SJCRH30 (cell line): ENCODE results near the gene HSPBAP1. TPM values are rescaled to one million over a fixed set of nuclear protein-coding genes. Genes with fewer than 3 reads are reported as not detected.
A peak's percentile ranks its signal among the peaks of the same experiment; 100 is the strongest.
"Not testable (repeated sequence)": the region's sequence is repeated elsewhere in the genome, so short reads cannot be mapped to it uniquely, and the experiment has no call there.

Experiments
- DNase-seq, 2 experiments: peaks; one replicate each; pipeline ENCODE4 v3.0.0-alpha.2; 2015 to 2020
- H3K27ac ChIP-seq: fragments of 250-450 bp; sonication (Bioruptor Pico); 2 replicates; pipeline ENCODE4 v1.5.1; 2020; ENCODE audit warnings: mild to moderate bottlenecking, moderate library complexity
- H3K27me3 ChIP-seq: fragments of 250-450 bp; sonication (Bioruptor Pico); 2 replicates; pipeline ENCODE4 v1.5.1; 2020; ENCODE audit warnings: mild to moderate bottlenecking, moderate library complexity
- H3K36me3 ChIP-seq: fragments of 250-450 bp; sonication (Bioruptor Pico); 2 replicates; pipeline ENCODE4 v1.5.1; 2020; ENCODE audit warnings: mild to moderate bottlenecking, moderate library complexity
- H3K4me1 ChIP-seq: fragments of 250-450 bp; sonication (Bioruptor Pico); 2 replicates; pipeline ENCODE4 v1.5.1; 2020; ENCODE audit warnings: mild to moderate bottlenecking, moderate library complexity
- H3K4me3 ChIP-seq: fragments of 250-450 bp; sonication (Bioruptor Pico); 2 replicates; pipeline ENCODE4 v1.5.1; 2020; ENCODE audit warnings: mild to moderate bottlenecking, moderate library complexity
- H3K9me3 ChIP-seq: fragments of 250-450 bp; sonication (Bioruptor Pico); replicated peaks from 2 replicates; pipeline ENCODE4 v1.5.1; 2020; ENCODE audit warnings: mild to moderate bottlenecking, moderate library complexity
- total RNA-seq: library from RNA; depleted of rRNA; stranded (reverse); fragments of >200 nt; shearing (Covaris generic); gene quantifications from 2 replicates; pipeline ENCODE4 v1.2.3, GENCODE V29; 2014

The HSPBAP1 gene
- total RNA-seq, 1 experiment from 2014 or later = 14.2 TPM

DNA sequence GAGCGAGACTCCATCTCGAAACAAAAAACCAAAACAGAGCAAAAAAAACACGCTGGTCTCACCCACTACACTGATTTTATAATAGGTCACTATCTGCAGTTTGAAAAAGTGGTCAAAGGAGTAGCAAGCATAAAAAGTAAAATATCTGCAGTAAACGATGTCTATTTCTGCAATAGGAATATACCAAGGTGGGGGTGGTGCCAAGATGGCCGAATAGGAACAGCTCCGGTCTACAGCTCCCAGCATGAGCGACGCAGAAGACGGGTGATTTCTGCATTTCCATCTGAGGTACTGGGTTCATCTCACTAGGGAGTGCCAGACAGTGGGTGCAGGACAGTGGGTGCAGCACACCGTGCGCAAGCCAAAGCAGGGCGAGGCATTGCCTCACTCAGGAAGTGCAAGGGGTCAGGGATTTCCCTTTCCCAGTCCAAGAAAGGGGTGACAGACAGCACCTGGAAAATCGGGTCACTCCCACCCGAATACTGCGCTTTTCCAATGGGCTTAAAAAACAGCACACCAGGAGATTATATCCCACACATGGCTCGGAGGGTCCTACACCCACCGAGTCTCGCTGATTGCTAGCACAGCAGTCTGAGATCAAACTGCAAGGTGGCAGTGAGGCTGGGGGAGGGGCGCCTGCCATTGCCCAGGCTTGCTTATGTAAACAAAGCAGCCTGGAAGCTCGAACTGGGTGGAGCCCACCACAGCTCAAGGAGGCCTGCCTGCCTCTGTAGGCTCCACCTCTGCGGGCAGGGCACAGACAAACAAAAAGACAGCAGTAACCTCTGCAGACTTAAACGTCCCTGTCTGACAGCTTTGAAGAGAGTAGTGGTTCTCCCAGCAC lies 60.7 kb downstream of the HSPBAP1 start:
- DNase-seq, H3K4me1 ChIP-seq, H3K4me3 ChIP-seq, H3K9me3 ChIP-seq, H3K27me3 ChIP-seq, H3K27ac ChIP-seq, H3K36me3 ChIP-seq: not testable (repeated sequence)

DNA sequence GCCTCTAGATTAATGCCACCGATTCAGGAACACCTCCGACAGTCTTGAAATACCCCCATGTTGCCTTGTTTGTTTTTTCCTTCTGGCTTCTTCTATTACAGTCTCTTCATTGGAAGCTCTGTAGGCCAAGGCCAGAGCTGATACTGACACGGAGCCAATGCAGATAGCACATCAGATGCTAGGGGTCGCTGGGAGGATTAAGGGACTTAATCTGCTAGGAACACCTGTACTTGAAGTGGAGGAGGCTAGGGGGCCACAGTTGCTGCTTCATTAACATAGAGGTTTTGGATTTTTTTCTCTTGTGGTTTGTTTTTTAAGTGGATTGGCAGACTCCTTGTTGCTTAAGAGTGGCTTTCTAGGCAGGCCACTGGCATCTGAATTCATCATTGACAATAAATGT lies 63.4 kb downstream of the HSPBAP1 start:
- Histone ChIP-seq H3K4me1 (no peaks in the 10 kb centered on the region), H3K4me3 (no peak overlapping the region), H3K27me3 (no peaks in the 10 kb centered on the region), H3K36me3 (0 out of 2 replicates have a peak, but pooled peaks cover 2% of the 10 kb centered on the region), H3K9me3 (no peaks in the 10 kb centered on the region), H3K27ac (no peak overlapping the region)
- DNase-seq = no peak

DNA sequence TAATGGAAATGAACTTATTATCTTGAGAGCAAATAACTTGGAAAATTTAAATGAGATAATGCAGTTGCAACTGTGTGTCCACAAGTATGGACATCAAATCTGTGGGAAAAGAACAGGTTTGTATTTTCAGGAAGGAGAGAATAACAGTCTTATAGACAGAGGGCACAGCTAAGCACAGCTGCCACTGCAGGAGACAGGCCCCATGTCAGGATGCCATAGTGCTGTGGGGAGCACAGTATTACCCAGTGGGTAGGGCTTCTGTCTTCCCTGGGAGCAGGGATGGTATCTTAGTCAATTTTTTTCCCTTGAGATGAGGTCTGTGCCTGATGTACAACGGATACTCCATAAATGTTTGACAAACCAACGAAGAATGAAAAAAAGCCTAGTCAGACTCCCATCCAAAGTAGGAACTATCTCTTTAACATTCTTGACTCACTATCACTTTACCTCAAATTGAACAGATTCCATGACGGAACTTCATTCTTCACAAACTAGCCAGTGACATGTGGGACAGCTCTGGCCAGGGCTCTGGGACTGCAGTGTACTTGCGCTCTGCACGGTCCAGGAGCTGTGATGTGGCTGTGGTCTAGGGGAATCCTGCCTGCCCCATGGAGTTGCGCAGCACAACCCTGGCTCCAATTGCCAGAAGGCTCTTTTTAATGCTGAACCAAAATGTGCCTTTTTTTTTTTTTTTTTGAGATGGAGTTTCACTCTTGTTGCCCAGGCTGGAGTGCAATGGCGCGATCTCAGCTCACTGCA lies 64.7 kb downstream of the HSPBAP1 start:
- Histone ChIP-seq H3K27me3 (no peaks in the 10 kb centered on the region), H3K9me3 (no peaks in the 10 kb centered on the region), H3K4me1 (no peaks in the 10 kb centered on the region), H3K4me3 (no peak overlapping the region), H3K36me3 (0 out of 2 replicates have a peak, but pooled peaks cover 2% of the 10 kb centered on the region), H3K27ac (no peak overlapping the region)
- no peak for DNase-seq

DNA sequence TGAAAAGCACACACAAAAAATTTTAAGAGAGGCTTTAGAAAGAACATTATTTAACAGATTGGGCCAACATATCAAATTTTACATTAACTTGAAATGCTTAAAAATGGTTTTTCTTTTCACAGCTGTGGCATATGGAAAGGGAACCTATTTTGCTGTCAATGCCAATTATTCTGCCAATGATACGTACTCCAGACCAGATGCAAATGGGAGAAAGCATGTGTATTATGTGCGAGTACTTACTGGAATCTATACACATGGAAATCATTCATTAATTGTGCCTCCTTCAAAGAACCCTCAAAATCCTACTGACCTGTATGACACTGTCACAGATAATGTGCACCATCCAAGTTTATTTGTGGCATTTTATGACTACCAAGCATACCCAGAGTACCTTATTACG lies 65.4 kb downstream of the HSPBAP1 start:
- no peak for DNase-seq

DNA sequence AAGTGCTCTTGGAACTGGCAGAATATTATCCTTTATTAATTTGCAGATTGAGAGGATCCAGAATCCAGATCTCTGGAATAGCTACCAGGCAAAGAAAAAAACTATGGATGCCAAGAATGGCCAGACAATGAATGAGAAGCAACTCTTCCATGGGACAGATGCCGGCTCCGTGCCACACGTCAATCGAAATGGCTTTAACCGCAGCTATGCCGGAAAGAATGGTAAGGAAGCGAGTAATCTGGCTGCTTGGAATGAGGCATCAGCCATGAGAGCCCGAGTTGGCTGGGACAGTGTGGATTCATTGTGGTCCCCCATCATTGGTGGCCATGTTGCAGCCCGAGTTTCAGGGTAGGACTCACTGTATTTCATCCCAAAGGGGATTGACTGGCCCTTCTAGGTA lies 65.9 kb downstream of the HSPBAP1 start:
- Histone ChIP-seq H3K27ac (no peak overlapping the region), H3K9me3 (no peaks in the 10 kb centered on the region), H3K27me3 (no peaks in the 10 kb centered on the region), H3K4me1 (no peaks in the 10 kb centered on the region), H3K36me3 (0 out of 2 replicates have a peak, but pooled peaks cover 2% of the 10 kb centered on the region), H3K4me3 (no peak overlapping the region)
- no peak for DNase-seq

More for the DNA sequence above, 65.4 kb downstream of the HSPBAP1 start:
- Histone ChIP-seq H3K27ac (no peak overlapping the region), H3K27me3 (no peaks in the 10 kb centered on the region), H3K36me3 (0 out of 2 replicates have a peak, but pooled peaks cover 2% of the 10 kb centered on the region), H3K4me3 (no peak overlapping the region), H3K4me1 (no peaks in the 10 kb centered on the region), H3K9me3 (no peaks in the 10 kb centered on the region)

DNA sequence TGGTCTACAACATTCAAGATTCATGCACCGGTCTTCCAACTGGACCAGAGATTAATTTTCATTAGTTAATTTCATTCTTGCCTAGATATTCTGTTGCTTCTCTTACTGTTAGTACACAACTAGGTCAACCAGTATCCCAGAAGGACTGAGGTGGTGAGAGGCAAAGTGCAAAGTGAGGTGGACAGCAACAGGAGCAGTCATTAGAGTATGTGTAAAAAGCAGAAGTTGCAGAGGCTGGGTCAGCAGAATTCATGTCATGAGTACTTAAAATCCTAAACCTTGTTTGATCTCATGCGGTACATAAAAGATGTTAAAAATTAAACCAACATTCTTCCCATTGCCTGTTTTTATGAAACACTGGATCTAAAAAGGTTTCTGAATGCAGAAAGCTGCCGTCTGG lies 66.3 kb downstream of the HSPBAP1 start:
- H3K27me3 ChIP-seq = no peaks in the 10 kb centered on the region
- no peak overlapping the region for H3K4me3 ChIP-seq
- DNase-seq = no peak
- no peaks in the 10 kb centered on the region for H3K4me1 ChIP-seq
- H3K9me3 ChIP-seq = no peaks in the 10 kb centered on the region
- H3K27ac ChIP-seq = no peak overlapping the region
- 0 out of 2 replicates have a peak, but pooled peaks cover 2% of the 10 kb centered on the region for H3K36me3 ChIP-seq

DNA sequence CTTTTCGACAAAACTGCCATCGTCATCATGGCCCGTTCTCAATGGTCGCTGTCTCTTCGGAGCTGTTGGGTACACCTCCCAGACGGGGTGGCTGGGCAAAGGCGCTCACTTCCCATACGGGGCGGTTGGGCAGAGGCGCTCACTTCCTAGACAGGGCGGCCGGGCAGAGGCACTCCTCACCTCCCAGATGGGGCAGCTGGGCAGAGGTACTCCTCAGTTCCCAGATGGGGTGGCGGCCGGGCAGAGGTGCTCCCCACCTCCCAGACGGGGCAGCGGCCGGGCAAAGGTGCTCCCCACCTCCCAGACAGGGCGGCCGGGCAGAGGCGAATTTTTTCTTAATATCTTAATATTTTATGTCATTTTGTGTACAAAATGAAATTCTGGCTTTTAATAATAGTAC lies 68.5 kb downstream of the HSPBAP1 start:
- Histone ChIP-seq H3K9me3 (no peaks in the 10 kb centered on the region), H3K4me1 (no peaks in the 10 kb centered on the region), H3K27ac (no peak overlapping the region), H3K4me3 (no peak overlapping the region), H3K36me3 (no peaks in the 10 kb centered on the region), H3K27me3 (no peaks in the 10 kb centered on the region)
- no peak for DNase-seq

DNA sequence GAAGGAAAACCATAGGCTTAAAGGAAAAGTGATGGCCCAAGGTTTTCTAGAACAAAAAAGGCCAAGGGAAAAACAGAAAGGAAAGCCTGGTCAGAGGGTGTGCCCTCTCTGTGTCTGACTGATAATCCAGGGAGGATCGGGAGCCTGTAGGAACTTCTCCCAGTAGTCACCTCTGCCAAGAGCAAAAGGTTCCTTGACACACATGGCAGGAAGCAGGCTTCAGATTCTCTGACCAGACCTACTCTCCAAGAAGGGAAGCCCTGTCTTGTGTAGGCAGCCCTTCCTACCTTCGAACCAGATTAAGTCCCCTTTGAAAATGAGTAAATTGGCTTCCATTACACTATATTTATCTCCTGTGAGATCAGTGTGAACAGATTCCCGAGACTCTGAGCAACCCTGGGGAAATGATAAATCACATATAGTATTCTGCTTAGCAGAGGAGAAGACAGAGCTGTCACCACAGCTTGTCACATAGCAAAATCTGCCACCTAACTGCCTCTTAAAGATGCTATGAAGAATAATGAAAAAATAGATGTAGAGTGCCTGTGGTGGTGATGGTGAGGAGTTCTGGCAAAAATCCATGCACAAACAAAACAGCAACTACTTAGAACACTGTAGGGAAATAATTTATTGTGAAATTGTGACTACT lies 74.2 kb downstream of the HSPBAP1 start:
- Histone ChIP-seq H3K27ac (no peak overlapping the region), H3K27me3 (no peaks in the 10 kb centered on the region), H3K4me3 (no peak overlapping the region), H3K4me1 (no peaks in the 10 kb centered on the region), H3K9me3 (no peaks in the 10 kb centered on the region), H3K36me3 (no peaks in the 10 kb centered on the region)
- no peak for DNase-seq

DNA sequence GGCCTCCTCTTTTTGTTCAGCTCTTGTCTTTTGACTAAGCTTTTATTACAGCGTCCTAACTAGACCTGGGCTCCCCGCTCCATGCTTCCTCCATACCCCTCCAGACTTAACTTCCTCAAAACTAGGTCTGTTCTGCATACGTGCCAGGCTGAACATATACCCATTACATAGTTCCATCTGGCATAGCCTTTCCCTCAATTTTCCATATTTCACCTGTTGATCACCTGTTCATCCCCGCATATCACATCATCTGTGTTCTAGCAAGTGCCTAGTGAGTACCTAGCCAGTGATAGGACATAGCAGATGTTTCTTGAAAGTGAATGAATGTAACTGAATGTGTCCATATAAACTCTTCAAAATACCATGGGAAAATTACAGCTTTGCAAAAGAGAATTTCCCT lies 77.0 kb downstream of the HSPBAP1 start:
- Histone ChIP-seq H3K4me3 (no peak overlapping the region), H3K4me1 (no peaks in the 10 kb centered on the region), H3K27me3 (no peaks in the 10 kb centered on the region), H3K36me3 (no peaks in the 10 kb centered on the region), H3K9me3 (no peaks in the 10 kb centered on the region), H3K27ac (no peak overlapping the region)
- no peak for DNase-seq

DNA sequence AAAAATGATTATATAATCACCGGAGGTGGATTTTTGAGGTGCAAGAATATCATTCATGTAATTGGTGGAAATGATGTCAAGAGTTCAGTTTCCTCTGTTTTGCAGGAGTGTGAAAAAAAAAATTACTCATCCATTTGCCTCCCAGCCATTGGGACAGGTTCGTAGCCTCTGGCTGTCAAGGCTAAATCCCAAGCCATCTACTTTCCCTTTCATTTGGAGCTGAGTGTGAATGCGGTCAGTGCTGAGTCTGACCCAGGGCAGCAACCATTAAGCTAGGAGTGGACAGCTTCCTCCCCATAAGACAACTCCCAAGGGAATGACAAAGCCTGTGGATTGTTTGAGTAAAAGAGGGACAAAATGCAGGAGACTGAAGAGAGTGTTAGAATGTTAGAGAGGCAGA lies 79.4 kb downstream of the HSPBAP1 start:
- Histone ChIP-seq H3K27me3 (no peaks in the 10 kb centered on the region), H3K4me1 (no peaks in the 10 kb centered on the region), H3K4me3 (no peak overlapping the region), H3K36me3 (no peaks in the 10 kb centered on the region), H3K27ac (no peak overlapping the region), H3K9me3 (no peaks in the 10 kb centered on the region)
- peak; percentile 7 to 29 for DNase-seq

DNA sequence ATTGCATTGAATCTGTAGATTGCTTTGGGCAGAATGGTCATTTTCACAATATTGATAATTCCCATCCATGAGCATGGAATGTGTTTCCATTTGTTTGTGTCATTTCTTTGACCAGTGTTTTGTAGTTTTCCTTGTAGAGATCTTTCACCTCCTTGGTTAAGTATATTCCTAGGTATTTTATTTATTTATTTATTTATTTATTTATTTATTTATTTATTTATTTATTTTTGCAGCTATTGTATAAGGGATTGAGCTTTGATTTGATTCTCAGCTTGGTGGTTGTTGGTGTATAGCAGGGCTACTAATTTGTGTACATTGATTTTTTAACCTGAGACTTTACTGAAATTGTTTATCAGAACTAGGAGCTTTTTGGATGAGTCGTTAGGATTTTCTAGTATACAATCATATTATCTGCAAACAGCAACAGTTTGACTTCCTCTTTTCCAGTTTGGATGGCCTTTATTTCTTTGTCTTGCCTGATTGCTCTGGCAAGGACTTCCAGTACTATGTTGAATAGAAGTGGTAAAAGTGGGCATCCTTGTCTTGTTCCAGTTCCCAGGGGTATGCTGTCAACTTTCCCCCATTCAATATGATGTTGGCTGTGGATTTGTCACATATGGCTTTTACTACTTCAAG lies 82.9 kb downstream of the HSPBAP1 start:
- not testable (repeated sequence) for H3K4me3 ChIP-seq

DNA sequence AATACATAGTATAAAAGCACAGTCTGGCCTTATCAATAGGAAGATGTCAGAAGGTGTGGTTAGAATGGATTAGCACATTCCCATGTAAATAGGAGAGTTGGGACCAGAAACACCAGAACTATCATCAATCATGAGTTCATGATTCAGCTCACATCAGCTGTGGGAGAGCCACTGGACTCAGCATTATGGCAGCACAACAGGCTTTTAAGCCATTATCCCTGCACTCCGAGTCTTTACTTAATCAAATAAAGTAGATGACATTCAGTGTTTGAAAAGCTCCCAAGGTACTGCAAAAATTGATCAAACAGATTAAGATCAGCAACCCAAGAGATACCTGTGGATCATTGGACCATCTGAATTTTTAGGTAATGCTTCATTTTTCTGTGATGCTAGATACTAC lies 88.3 kb downstream of the HSPBAP1 start:
- H3K27me3 ChIP-seq = no peaks in the 10 kb centered on the region
- DNase-seq = no peak
- H3K4me3 ChIP-seq = no peak overlapping the region
- no peak overlapping the region for H3K27ac ChIP-seq
- H3K36me3 ChIP-seq = no peaks in the 10 kb centered on the region
- H3K4me1 ChIP-seq = no peaks in the 10 kb centered on the region
- no peaks in the 10 kb centered on the region for H3K9me3 ChIP-seq

More for the DNA sequence above, 82.9 kb downstream of the HSPBAP1 start:
- H3K27ac ChIP-seq, H3K9me3 ChIP-seq, DNase-seq, H3K27me3 ChIP-seq, H3K4me1 ChIP-seq, H3K36me3 ChIP-seq: not testable (repeated sequence)

DNA sequence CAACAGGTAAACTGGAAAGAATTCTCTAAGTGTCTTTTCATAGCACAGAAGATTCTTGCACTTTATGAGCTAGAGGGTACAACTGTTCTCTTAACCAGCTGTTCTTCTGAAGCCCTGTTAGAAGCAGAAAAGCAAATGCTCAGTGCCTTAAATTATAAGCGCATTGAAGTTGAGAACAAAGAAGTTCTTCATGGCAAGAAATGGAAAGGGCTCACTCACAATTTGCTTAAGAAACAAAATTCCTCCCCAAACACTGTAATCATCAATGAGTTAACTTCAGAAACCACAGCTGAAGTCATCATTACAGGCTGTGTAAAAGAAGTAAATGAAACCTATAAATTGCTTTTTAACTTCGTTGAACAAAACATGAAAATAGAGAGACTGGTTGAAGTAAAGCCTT lies 93.4 kb downstream of the HSPBAP1 start:
- no peaks in the 10 kb centered on the region for H3K4me1 ChIP-seq

DNA sequence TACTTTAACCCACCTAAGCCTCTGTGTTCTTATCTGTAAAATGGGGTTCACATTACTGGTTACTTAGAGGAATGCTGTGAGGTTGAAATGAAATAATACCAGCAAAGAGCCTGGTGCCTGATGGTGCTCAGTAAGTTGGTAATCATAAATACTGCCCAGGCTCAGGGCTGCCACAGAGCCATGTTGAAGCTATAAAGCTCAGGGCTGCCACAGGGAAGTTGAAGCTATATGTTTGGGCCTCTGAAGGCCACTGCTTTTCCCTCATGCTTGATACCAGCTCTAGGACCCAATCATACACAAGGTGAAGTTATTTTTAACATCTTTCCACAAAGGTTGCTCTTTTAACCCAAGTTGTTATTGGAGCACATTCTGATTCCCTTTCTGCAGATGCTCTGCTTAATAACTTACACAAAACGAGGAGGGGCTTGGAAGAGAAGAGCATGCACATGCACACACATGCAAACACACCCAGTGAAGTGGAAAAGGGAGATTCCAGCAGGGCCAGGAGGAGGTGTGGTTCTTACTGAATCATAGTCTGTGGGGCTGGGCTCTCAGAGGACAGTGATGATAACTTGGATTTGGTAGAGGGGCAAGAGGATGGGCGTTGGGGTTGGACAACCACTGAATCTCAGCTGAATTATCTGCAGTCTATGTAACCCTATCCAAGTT lies 95.5 kb downstream of the HSPBAP1 start:
- no peak for DNase-seq
- Histone ChIP-seq H3K4me3 (no peak overlapping the region), H3K36me3 (no peaks in the 10 kb centered on the region), H3K27me3 (no peaks in the 10 kb centered on the region), H3K27ac (no peak overlapping the region), H3K4me1 (no peaks in the 10 kb centered on the region), H3K9me3 (no peaks in the 10 kb centered on the region)

More for the DNA sequence above, 93.4 kb downstream of the HSPBAP1 start:
- Histone ChIP-seq H3K27ac (no peak overlapping the region), H3K4me3 (no peak overlapping the region), H3K36me3 (no peaks in the 10 kb centered on the region), H3K27me3 (no peaks in the 10 kb centered on the region), H3K9me3 (no peaks in the 10 kb centered on the region)
- DNase-seq = no peak
